GM18508 (cell line): ENCODE results near the gene ASIC3.
"Not testable (repeated sequence)": the region's sequence is repeated elsewhere in the genome, so short reads cannot be mapped to it uniquely, and the experiment has no call there.

ENCODE experiments used
- ATAC-seq: cut with Tn5 transposase; IDR thresholded peaks from one replicate; pipeline ENCODE4 v1.9.1; 2021; ENCODE audit warnings: moderate number of reproducible peaks; ENCODE audit not compliant: insufficient read depth, unreplicated experiment

Gene ASIC3

GRCh38 chr7:151047976-151048815 lies at the start of gene ASIC3:
Gene ASIC3 (plus strand): TSS chr7:151048531. CDS start chr7:151048886, 355 bp downstream.
- ATAC-seq = no peak

GRCh38 chr7:150999001-150999400 lies 49.3 kb upstream of the ASIC3 start:
- ATAC-seq = no peak

GRCh38 chr7:150999497-151000230 lies 48.7 kb upstream of the ASIC3 start:
- no peak for ATAC-seq

- no peak for ATAC-seq
Observed at GRCh38 chr7:151000897-151001495, 47.3 kb upstream of the ASIC3 start.

GRCh38 chr7:151001546-151001945 lies 46.8 kb upstream of the ASIC3 start:
- no peak for ATAC-seq

DNA sequence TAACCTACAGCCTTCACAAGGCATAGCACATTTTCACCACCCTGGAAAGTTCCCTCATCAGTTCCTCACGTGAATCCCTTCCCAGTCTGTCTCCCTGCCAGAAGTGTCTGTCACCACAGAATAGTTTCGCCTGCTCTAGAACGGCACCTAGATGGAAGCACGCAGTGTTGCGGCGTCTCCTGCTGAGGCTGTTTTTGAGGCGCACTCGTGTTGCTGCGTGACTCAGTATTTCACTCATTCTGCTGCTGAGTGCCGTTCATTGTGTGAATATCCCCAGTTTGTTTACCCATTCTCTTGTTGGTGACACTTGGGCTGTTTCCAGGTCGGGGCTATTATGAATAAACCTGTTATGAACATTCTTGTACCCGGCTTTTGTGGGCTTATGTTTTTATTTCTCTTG lies 44.8 kb upstream of the ASIC3 start:
- ATAC-seq = no peak

DNA sequence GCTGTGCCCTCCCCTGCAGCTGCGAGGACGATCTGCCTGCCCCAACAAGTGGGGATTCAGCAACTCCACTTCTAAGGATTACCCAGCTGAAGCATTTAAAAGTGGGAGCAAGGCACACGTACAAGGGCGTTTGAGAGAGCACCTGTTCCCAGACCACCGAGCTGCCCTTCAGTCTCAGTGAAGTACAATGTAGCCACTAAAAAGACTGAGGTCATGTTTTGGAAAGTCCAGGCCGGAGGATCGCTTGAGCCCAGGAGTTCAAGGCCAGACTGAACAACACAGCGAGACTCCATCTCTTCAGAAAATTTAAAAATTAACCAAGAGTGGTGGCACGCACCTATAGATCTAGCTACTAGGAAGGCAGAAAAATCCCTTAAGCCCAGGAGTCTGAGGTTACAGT lies 42.8 kb upstream of the ASIC3 start:
- no peak for ATAC-seq

GRCh38 chr7:151006590-151007300 lies 41.6 kb upstream of the ASIC3 start:
- no peak for ATAC-seq

- no peak for ATAC-seq
Observed at GRCh38 chr7:151007469-151007898, 40.8 kb upstream of the ASIC3 start.

- ATAC-seq = no peak
Observed at GRCh38 chr7:151008143-151008510, 40.2 kb upstream of the ASIC3 start.

GRCh38 chr7:151008511-151009323 lies 39.6 kb upstream of the ASIC3 start:
- ATAC-seq = peak; percentile 62

GRCh38 chr7:151009327-151010036 lies 38.8 kb upstream of the ASIC3 start:
- ATAC-seq = no peak

DNA sequence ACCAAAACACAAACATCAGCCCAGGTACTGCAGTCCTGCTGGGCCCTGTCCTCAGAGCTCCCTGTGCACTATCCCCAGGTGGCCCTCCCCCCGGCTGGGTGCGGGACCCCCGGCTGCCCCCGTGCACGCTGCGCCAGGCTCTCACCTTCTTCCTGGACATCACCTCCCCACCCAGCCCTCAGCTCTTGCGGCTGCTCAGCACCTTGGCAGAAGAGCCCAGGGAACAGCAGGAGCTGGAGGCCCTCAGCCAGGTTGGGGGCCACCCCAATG lies 38.4 kb upstream of the ASIC3 start:
- ATAC-seq = no peak

DNA sequence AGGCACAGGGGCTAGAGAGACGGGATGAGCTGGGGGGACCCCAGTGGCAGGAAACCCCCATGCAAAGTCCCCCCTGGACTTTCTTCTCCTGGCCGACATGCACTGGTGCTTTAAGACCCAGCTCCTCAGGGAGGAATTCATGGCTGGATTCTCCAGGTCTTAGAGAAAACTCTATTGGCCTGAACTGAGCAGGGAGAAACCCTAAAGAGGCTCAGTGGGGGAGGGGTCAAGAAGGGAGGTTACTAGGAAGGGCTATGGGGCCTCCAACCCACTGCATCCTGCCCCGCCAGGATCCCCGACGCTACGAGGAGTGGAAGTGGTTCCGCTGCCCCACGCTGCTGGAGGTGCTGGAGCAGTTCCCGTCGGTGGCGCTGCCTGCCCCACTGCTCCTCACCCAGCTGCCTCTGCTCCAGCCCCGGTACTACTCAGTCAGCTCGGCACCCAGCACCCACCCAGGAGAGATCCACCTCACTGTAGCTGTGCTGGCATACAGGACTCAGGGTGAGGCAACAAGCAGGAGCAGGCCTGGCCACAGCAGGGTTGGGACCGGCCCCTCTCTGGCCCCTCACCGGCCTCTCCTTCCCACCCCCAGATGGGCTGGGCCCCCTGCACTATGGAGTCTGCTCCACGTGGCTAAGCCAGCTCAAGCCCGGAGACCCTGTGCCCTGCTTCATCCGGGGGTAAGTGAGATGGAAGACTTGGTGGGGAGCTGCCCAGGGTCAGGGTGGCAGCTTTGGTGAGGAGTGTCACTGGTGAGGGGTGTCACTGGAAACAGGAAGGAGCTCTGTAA lies 37.8 kb upstream of the ASIC3 start:
- ATAC-seq = no peak

DNA sequence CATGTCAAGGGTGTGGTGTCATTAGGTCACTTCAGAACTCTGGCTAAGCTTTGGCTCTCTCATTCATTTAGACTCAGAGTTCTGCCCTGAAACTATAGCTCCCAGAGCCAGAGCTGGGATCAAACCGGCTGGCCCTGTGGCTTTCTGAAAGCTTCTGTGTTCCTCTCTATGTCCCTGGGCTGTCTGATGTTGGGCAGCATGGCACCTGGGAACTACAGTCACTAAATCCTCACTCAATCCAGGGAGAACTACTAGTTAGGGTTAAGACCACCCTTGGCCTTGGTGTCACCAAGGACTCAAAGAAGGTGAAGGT lies 37.3 kb upstream of the ASIC3 start:
- no peak for ATAC-seq

- ATAC-seq = not testable (repeated sequence)
Observed at GRCh38 chr7:151011616-151012015, 36.7 kb upstream of the ASIC3 start.

DNA sequence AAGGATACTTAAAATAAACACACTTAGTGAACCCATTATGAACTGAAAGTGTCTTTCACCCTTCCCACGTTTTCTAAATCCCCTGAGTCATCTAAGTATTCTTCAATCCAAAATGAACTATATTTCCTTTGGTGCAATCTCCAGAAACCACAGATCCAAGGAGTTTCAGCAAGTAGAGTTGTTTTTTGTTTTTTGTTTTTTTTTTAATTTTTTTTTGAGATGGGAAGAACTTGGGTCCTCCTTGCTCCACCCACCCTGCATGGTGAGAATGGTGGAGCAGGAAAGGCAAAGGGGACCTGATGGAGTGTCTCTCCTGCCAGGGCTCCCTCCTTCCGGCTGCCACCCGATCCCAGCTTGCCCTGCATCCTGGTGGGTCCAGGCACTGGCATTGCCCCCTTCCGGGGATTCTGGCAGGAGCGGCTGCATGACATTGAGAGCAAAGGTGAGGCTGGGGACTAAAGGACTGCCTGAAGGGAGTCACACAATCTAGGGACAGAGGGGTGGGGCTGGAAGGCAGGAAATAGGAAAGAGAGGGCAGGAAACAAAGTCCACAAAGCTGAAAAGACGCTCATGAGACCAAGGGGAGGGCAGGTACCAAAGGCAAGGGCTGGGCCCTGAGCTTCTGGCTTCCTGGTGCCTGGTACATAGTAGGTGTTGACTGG lies 36.2 kb upstream of the ASIC3 start:
- ATAC-seq = no peak

GRCh38 chr7:151012911-151013347 lies 35.4 kb upstream of the ASIC3 start:
- no peak for ATAC-seq
